Osteoblast (primary cell): ENCODE results near the gene NEK10. TPM values are rescaled to one million over a fixed set of nuclear protein-coding genes. Genes with fewer than 3 reads are reported as not detected.
A peak's percentile ranks its signal among the peaks of the same experiment; 100 is the strongest.

Source experiments
- DNase-seq: peaks from one replicate; pipeline ENCODE4 v3.0.0; 2011; ENCODE audit warnings: low spot score, mixed read lengths; ENCODE audit not compliant: insufficient read length; ENCODE audit errors: missing footprints
- H2AFZ ChIP-seq: 2 replicates; pipeline ENCODE4 v1.6.0; 2011; ENCODE audit warnings: mild to moderate bottlenecking, low read length
- H3K27ac ChIP-seq: 2 replicates; pipeline ENCODE4 v1.5.1; 2011; ENCODE audit warnings: mild to moderate bottlenecking, low read depth, low read length, moderate library complexity
- H3K27me3 ChIP-seq: 2 replicates; pipeline ENCODE4 v1.6.0; 2012; ENCODE audit warnings: mild to moderate bottlenecking, control low read depth, inconsistent platforms, low read length, moderate library complexity; ENCODE audit not compliant: insufficient read depth
- H3K36me3 ChIP-seq: 2 replicates; pipeline ENCODE4 v1.5.1; 2011; ENCODE audit warnings: mild to moderate bottlenecking, low read length, control low read depth, moderate library complexity; ENCODE audit not compliant: insufficient read depth
- H3K4me1 ChIP-seq: 2 replicates; pipeline ENCODE4 v1.5.1; 2011; ENCODE audit warnings: mild to moderate bottlenecking, low read length, control low read depth, moderate library complexity; ENCODE audit not compliant: insufficient read depth
- H3K4me2 ChIP-seq: 2 replicates; pipeline ENCODE4 v1.6.0; 2011; ENCODE audit warnings: mild to moderate bottlenecking, low read length; ENCODE audit not compliant: insufficient read depth
- H3K4me3 ChIP-seq: fragments of 200-600 bp; sonication (generic); 3 replicates; pipeline ENCODE4 v1.5.1; 2012; ENCODE audit warnings: mild to moderate bottlenecking, low read length, inconsistent platforms; ENCODE audit not compliant: insufficient read depth
- H3K79me2 ChIP-seq: 2 replicates; pipeline ENCODE4 v1.6.0; 2012; ENCODE audit warnings: mild to moderate bottlenecking, low read length, control low read depth, inconsistent platforms; ENCODE audit not compliant: insufficient read depth
- H3K9me3 ChIP-seq: 2 replicates; pipeline ENCODE4 v1.5.1; 2011; ENCODE audit warnings: low read depth, low read length, control low read depth
- H4K20me1 ChIP-seq: 2 replicates; pipeline ENCODE4 v1.6.0; 2012; ENCODE audit warnings: mild to moderate bottlenecking, low read length, control low read depth; ENCODE audit not compliant: insufficient read depth
- total RNA-seq: library from RNA; depleted of rRNA; stranded (reverse); fragments of >200 nt; gene quantifications from 2 replicates; pipeline ENCODE4 v1.2.3, GENCODE V29; 2012
- TF ChIP-seq, protein P1 (sequence below): IDR thresholded peaks from 2 replicates; pipeline ENCODE4 v1.5.1; 2011; ENCODE audit warnings: mild to moderate bottlenecking, low read depth, low read length, moderate library complexity; ENCODE audit errors: extremely low read depth

The NEK10 gene
- total RNA-seq, 1 donor = 69.8 TPM

DNA sequence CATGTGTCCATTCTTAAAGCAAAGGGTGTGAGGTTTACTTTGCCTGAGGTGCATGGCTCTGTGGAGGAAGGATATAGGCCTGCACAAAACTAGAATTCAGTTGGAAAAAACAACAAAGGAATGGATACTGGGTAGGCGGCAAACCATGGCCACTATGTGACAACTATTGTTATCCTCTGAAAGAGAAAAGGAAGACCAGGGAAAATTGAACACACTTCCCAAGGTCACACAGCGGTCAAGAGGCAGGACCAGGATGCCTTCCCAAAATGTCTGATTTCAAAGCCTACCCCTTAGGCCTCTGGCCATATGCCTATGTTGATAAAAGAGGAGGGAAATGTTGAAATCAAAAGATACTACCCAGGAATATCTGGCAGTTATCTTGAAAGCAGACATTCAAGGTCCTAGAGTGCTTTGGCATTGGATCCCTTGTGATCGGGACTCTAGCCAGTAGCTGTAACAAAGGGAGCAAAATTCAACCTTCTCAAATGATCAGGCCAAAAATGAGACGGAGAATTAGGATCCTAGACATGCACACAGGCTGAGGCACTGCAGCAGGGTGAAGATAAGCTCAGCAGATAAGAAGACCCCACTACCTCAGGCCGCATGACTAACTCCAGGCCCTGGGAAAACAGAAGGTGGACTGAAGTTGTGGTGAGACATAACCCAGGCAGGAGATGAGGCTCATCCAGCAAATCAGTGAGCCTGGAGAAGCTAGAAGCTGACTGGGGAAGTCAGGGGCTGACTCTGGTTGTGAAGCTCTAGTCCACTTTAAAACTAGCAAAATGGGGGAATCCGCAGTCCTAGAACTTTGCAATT lies 292.2 kb downstream of the NEK10 start:
- Histone ChIP-seq H3K27ac (no peak overlapping the region), H3K27me3 (no peaks in the 10 kb centered on the region), H3K36me3 (no peaks in the 10 kb centered on the region), H3K4me2 (no peak overlapping the region), H2AFZ (no peak overlapping the region), H4K20me1 (no peaks in the 10 kb centered on the region), H3K79me2 (no peaks in the 10 kb centered on the region), H3K4me3 (no peak overlapping the region), H3K4me1 (no peaks in the 10 kb centered on the region), H3K9me3 (no peaks in the 10 kb centered on the region)
- TF ChIP-seq, protein P1, sequence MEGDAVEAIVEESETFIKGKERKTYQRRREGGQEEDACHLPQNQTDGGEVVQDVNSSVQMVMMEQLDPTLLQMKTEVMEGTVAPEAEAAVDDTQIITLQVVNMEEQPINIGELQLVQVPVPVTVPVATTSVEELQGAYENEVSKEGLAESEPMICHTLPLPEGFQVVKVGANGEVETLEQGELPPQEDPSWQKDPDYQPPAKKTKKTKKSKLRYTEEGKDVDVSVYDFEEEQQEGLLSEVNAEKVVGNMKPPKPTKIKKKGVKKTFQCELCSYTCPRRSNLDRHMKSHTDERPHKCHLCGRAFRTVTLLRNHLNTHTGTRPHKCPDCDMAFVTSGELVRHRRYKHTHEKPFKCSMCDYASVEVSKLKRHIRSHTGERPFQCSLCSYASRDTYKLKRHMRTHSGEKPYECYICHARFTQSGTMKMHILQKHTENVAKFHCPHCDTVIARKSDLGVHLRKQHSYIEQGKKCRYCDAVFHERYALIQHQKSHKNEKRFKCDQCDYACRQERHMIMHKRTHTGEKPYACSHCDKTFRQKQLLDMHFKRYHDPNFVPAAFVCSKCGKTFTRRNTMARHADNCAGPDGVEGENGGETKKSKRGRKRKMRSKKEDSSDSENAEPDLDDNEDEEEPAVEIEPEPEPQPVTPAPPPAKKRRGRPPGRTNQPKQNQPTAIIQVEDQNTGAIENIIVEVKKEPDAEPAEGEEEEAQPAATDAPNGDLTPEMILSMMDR = no peak
- DNase-seq = peak; percentile 8

DNA sequence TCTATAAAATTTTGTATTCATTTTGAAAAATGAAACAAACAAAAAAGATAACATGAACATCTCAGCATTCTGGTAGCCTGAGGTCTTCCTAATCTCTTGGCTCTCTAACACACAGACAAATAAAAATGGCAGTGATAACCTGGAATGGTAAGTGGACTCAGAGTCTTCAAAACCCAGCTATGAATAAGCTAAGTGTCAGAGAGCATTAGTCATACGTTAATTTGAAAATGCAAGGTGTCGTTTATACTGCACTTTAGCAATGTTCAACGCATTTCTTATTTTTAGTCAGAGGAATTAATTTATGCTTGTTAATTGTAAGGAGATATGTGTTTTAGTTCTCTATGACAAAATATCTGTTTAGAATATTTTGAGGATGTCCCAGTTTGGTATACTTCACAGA lies 294.3 kb downstream of the NEK10 start:
- Histone ChIP-seq H3K4me2 (no peak overlapping the region), H3K27me3 (no peaks in the 10 kb centered on the region), H2AFZ (no peak overlapping the region), H3K4me3 (no peak overlapping the region), H3K27ac (no peak overlapping the region), H4K20me1 (no peaks in the 10 kb centered on the region), H3K36me3 (no peaks in the 10 kb centered on the region), H3K9me3 (no peaks in the 10 kb centered on the region), H3K4me1 (no peaks in the 10 kb centered on the region), H3K79me2 (no peaks in the 10 kb centered on the region)
- no peak for DNase-seq
- TF ChIP-seq, protein P1 = no peak

DNA sequence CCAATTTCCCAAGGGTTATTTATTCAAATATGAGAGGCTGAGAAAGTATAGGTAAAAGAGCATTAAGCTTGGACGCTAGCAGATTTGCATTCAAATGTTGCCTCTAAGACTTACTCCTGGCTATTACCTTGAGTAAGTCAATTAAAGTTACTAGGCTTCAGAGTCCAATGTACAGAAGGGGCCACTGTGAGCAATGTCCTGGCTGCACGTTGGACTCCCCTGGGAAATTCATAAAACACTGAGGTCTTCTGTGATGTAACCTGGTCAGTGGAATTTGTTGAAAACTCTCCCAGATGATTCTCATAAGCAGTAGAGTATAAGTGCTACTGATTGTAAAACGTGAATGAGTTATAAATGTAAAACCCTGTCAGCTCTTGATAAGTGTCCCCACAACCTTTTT lies 295.3 kb downstream of the NEK10 start:
- no peak for DNase-seq
- Histone ChIP-seq H3K4me2 (no peak overlapping the region), H3K27me3 (no peaks in the 10 kb centered on the region), H3K4me3 (no peak overlapping the region), H4K20me1 (no peaks in the 10 kb centered on the region), H3K79me2 (no peaks in the 10 kb centered on the region), H3K36me3 (no peaks in the 10 kb centered on the region), H3K4me1 (no peaks in the 10 kb centered on the region), H3K27ac (no peak overlapping the region), H2AFZ (no peak overlapping the region), H3K9me3 (no peaks in the 10 kb centered on the region)
- TF ChIP-seq, protein P1 = no peak

DNA sequence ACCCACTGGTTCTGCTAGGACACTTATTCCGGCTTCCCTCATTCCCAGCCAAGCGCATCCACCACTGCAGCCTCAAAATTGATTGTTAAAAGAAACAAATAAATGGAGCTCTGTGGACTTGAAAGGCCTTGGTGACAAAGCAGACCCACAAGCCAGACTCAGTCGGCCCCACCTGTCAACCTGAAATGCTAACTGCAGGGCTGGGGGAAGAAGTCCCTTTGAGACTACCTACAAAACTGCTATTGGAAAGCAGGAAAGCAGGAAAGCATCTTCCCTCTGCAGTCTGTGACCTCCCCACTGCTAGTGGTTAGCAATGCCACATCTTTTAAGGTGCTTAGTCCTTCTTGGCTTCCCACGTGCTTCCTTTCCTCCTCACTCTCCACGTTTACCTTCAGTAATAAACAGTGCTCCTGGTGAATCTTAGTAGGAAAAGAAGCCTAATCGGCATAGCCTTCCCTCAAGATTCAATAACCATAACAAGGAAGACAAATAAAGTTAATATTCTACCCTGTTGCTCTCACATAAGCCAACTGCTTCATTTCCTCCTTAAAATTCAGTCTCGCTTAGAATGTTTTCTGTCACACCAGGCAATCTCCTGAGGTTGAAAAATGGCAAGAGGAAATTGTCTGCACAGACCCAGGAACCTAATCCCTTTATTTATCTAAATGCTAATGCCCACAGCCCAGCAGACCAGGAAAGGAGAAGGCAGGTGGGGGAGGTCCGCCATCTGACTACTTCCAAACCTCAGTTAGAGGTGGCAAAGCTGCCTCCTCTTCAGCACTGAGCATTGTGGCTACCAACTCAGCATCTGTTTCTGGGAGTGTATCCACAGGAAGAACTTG lies 296.2 kb downstream of the NEK10 start:
- H3K79me2 ChIP-seq = no peaks in the 10 kb centered on the region
- no peak overlapping the region for H2AFZ ChIP-seq
- no peak overlapping the region for H3K4me3 ChIP-seq
- TF ChIP-seq, protein P1 = no peak
- H3K36me3 ChIP-seq = no peaks in the 10 kb centered on the region
- DNase-seq = peak; percentile 56
- H4K20me1 ChIP-seq = no peaks in the 10 kb centered on the region
- H3K4me2 ChIP-seq = no peak overlapping the region
- no peaks in the 10 kb centered on the region for H3K9me3 ChIP-seq
- no peak overlapping the region for H3K27ac ChIP-seq
- H3K4me1 ChIP-seq = no peaks in the 10 kb centered on the region
- H3K27me3 ChIP-seq = no peaks in the 10 kb centered on the region
